Measurements from ENCODE around the gene LPCAT3.
A peak's percentile ranks its signal among the peaks of the same experiment; 100 is the strongest.

Gene LPCAT3

DNA sequence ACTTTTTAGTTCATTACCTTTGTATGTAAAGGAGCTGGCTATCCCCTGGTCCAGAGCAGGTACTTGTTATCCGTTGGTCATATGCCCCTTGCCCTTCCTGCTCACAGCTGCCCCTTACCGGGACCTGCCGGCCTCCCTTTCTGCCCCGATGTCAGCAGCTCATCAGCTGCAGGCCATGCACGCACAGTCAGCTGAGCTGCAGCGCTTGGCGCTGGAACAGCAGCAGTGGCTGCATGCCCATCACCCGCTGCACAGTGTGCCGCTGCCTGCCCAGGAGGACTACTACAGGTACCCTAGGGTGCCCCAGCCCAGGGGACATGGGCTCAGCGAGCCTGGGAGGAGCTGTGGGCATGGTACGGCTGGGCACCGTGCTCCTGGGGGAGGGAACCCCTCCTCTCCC, 77.0 kb downstream of the LPCAT3 start:
- Histone ChIP-seq H3K9me3 (no peaks in the 10 kb centered on the region), H3K36me3 (peaks cover 10 to 46% (median 25%) of the 10 kb centered on the region in 3 donors), H3K4me1 (peaks cover 0 to 70% (median 50%) of the 10 kb centered on the region in 4 donors), H3K27ac (no peak overlapping the region), H3K4me3 (no peak overlapping the region), H3K27me3 (no peaks in the 10 kb centered on the region)
- TF ChIP-seq, protein P1, sequence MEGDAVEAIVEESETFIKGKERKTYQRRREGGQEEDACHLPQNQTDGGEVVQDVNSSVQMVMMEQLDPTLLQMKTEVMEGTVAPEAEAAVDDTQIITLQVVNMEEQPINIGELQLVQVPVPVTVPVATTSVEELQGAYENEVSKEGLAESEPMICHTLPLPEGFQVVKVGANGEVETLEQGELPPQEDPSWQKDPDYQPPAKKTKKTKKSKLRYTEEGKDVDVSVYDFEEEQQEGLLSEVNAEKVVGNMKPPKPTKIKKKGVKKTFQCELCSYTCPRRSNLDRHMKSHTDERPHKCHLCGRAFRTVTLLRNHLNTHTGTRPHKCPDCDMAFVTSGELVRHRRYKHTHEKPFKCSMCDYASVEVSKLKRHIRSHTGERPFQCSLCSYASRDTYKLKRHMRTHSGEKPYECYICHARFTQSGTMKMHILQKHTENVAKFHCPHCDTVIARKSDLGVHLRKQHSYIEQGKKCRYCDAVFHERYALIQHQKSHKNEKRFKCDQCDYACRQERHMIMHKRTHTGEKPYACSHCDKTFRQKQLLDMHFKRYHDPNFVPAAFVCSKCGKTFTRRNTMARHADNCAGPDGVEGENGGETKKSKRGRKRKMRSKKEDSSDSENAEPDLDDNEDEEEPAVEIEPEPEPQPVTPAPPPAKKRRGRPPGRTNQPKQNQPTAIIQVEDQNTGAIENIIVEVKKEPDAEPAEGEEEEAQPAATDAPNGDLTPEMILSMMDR (IDR thresholded peaks at IDR 0.05), result no peak
- intact Hi-C loops (cut with DNase I; ENCODE audit: low total_unique reads), result loop anchor here (5.0 to 10.0 kb wide), 2 partner anchors 74 to 174 kb away; partner anchors contain the start of gene TPI1
- no peak for DNase-seq

DNA sequence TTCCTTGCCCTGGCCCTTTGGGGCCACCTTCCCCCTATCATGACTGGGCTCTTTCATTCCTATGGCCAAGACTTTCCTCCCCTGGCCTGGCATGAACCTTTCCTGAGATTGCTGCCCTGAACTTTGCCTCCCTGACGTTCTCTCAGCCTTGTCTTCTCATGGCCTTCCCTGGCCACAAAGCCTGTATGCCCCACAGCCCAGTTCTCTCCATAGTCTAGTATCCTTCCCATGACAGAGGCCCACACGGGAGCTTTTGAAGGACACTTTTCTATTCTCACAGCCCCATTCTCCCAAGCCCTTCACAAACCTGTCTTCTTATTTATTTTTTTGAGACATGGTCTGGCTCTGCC, 79.1 kb downstream of the LPCAT3 start:
- no peak for DNase-seq
- Histone ChIP-seq H3K4me3 (no peak overlapping the region), H3K9me3 (no peaks in the 10 kb centered on the region), H3K27ac (peak overlapping the region in 1 of 2 donors; percentile 99), H3K27me3 (no peaks in the 10 kb centered on the region), H3K4me1 (peaks cover 0 to 66% (median 41%) of the 10 kb centered on the region in 4 donors), H3K36me3 (peaks cover 16 to 55% (median 26%) of the 10 kb centered on the region in 3 donors)
- intact Hi-C loops (cut with DNase I; ENCODE audit: low total_unique reads), result loop anchor here (2.0 kb wide), 1 partner anchor 14 kb away; no protein-coding TSS in a partner anchor
- TF ChIP-seq, protein P1 (IDR thresholded peaks at IDR 0.05), result no peak

- peak overlapping the region; percentile 61 to 72 for H3K4me3 ChIP-seq
- no peaks in the 10 kb centered on the region for H3K27me3 ChIP-seq
- peaks cover 21 to 61% (median 26%) of the 10 kb centered on the region in 3 donors for H3K36me3 ChIP-seq
- H3K4me1 ChIP-seq, result peaks cover 0 to 72% (median 47%) of the 10 kb centered on the region in 4 donors
- intact Hi-C loops (cut with DNase I; ENCODE audit: low total_unique reads), result loop anchor here (2.0 kb wide), 1 partner anchor 14 kb away; no protein-coding TSS in a partner anchor
- TF ChIP-seq, protein P1 (IDR thresholded peaks at IDR 0.05), result no peak
- H3K9me3 ChIP-seq, result no peaks in the 10 kb centered on the region
- peak overlapping the region; percentile 91 to 99 for H3K27ac ChIP-seq
- DNase-seq, result no peak
Measured at GRCh38 chr12:6938353-6939190, 79.7 kb downstream of the LPCAT3 start.

GRCh38 chr12:6937481-6938352, 80.6 kb downstream of the LPCAT3 start:
- TF ChIP-seq, protein P1 (IDR thresholded peaks at IDR 0.05), result peak; percentile 97 to 98
- Histone ChIP-seq H3K4me3 (peak overlapping the region; percentile 61 to 72), H3K27me3 (no peaks in the 10 kb centered on the region), H3K4me1 (peaks cover 0 to 74% (median 47%) of the 10 kb centered on the region in 4 donors), H3K27ac (peak overlapping the region; percentile 91 to 99), H3K36me3 (peaks cover 21 to 64% (median 26%) of the 10 kb centered on the region in 3 donors), H3K9me3 (no peaks in the 10 kb centered on the region)
- intact Hi-C loops (cut with DNase I; ENCODE audit: low total_unique reads), result loop anchor here (2.0 kb wide), 1 partner anchor 13 kb away; no protein-coding TSS in a partner anchor
- peak; percentile 90 to 96 for DNase-seq

All from tibial artery (tissue), 4 donors.